ENCODE data around the gene PHF24.

DNA sequence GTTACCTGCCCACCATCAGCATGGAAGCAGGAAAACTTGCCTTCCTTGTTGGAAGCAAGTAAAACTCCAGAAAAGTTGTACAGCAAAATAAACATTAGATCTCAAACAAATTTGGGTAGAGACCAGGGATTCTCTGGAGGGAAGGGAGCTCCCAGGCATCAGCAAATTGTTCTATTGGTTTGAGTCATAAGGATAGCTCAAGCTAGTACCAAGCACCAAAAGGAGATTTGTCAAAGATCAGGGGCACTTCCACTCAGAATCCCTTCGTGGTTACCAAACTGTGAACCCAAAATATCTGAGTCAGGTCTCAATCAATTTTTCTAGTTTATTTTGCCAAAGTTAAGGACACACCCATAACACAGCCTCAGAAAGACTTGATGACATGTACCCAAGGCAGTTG is 69.3 kb downstream of the PHF24 start:
- TF ChIP-seq EZH2 (IDR thresholded peaks at IDR 0.05; ENCODE audit: low read depth) = no peak
- TF ChIP-seq, protein P1, sequence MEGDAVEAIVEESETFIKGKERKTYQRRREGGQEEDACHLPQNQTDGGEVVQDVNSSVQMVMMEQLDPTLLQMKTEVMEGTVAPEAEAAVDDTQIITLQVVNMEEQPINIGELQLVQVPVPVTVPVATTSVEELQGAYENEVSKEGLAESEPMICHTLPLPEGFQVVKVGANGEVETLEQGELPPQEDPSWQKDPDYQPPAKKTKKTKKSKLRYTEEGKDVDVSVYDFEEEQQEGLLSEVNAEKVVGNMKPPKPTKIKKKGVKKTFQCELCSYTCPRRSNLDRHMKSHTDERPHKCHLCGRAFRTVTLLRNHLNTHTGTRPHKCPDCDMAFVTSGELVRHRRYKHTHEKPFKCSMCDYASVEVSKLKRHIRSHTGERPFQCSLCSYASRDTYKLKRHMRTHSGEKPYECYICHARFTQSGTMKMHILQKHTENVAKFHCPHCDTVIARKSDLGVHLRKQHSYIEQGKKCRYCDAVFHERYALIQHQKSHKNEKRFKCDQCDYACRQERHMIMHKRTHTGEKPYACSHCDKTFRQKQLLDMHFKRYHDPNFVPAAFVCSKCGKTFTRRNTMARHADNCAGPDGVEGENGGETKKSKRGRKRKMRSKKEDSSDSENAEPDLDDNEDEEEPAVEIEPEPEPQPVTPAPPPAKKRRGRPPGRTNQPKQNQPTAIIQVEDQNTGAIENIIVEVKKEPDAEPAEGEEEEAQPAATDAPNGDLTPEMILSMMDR (conservative IDR thresholded peaks at IDR 0.05) = no peak

Measured in PC-9 (cell line).